Choroid plexus epithelial cell (primary cell): ENCODE data around the gene OCA2.

Experiments
- DNase-seq: peaks from one replicate; pipeline ENCODE4 v3.0.0-alpha.2; 2010; ENCODE audit warnings: low read depth
- H3K4me3 ChIP-seq: 2 replicates; pipeline ENCODE4 v1.5.1; 2011; ENCODE audit warnings: low read depth, mild to moderate bottlenecking, control low read depth, low read length, moderate library complexity
- TF ChIP-seq, protein P1 (sequence below): conservative IDR thresholded peaks from 2 replicates; pipeline ENCODE4 v1.5.1; 2011; ENCODE audit warnings: low read depth, mild to moderate bottlenecking, control low read depth, inconsistent platforms, low read length, moderate library complexity

The OCA2 gene

DNA sequence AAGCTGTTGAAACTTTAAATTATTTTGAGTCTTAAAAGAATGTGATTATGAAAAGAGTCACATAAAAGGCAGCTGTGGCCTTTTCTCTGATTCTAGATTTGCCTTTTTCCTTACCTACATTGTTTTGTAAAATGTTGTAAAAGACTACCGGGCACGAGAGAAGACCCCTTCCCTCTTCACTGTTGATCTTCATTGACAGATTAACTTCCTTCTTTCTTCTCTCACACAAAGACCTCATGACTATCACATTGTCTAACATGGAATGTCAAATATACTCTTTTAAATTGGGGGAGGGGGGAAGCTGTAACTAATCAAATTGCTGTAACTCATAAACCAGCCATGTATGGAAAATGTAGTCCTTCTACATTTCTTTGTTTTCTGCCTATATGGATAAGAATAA lies 68.3 kb downstream of the OCA2 start:
- TF ChIP-seq, protein P1, sequence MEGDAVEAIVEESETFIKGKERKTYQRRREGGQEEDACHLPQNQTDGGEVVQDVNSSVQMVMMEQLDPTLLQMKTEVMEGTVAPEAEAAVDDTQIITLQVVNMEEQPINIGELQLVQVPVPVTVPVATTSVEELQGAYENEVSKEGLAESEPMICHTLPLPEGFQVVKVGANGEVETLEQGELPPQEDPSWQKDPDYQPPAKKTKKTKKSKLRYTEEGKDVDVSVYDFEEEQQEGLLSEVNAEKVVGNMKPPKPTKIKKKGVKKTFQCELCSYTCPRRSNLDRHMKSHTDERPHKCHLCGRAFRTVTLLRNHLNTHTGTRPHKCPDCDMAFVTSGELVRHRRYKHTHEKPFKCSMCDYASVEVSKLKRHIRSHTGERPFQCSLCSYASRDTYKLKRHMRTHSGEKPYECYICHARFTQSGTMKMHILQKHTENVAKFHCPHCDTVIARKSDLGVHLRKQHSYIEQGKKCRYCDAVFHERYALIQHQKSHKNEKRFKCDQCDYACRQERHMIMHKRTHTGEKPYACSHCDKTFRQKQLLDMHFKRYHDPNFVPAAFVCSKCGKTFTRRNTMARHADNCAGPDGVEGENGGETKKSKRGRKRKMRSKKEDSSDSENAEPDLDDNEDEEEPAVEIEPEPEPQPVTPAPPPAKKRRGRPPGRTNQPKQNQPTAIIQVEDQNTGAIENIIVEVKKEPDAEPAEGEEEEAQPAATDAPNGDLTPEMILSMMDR: no peak
- no peak for DNase-seq
- H3K4me3 ChIP-seq: no peak overlapping the region

DNA sequence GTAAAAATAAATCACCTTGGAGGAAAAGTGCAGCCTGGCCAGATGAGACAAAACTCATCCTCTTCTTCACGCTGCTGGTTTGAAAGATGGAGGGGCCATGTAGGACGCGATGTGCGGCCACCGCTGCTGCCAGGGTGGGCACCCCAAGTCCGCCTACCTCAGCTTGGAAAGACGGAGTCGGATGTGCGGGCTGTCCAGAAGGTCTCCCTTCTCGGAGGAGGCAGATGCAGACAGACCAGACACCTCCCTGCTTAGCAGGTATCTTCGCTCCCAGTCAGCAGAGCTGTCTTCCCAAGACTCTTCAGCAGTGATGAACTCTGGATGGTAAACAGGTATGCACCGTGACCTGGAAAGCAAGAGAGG lies 71.4 kb downstream of the OCA2 start:
- DNase-seq: no peak
- H3K4me3 ChIP-seq: no peak overlapping the region
- TF ChIP-seq, protein P1: no peak

- DNase-seq: no peak
- no peak overlapping the region for H3K4me3 ChIP-seq
- TF ChIP-seq, protein P1: no peak
These were observed 72.1 kb downstream of the OCA2 start for GRCh38 chr15:28026764-28027713.

GRCh38 chr15:28026221-28026620 lies 72.9 kb downstream of the OCA2 start:
- DNase-seq: no peak
- H3K4me3 ChIP-seq: no peak overlapping the region
- TF ChIP-seq, protein P1: no peak

GRCh38 chr15:28025413-28025812 lies 73.7 kb downstream of the OCA2 start:
- DNase-seq: no peak
- TF ChIP-seq, protein P1: no peak
- H3K4me3 ChIP-seq: no peak overlapping the region

DNA sequence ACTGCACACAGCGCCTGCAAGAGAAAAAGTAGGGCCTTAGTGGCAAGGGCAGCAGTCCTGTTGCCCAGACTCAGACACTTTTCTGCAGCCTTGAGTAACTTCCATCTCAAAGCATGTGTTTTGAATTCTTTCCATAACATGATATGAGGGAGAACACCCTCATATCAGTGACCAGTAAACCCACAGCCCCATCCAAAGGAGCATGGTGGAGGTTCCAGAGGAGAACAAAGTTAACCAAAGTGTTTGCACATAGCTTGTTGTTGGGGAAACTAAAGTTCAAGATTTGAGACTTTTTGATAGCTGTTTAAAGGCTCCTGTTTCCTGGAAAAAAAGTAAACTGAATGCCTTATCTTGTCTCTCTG lies 74.2 kb downstream of the OCA2 start:
- no peak for DNase-seq
- TF ChIP-seq, protein P1: no peak

More for the DNA sequence above, 74.2 kb downstream of the OCA2 start:
- no peak overlapping the region for H3K4me3 ChIP-seq
